CD4-positive, alpha-beta T cell treated with Interleukin-12 subunit alpha and Interleukin-12 subunit beta, for 1 hour (primary cell): ENCODE results near the gene ASTN2.

ENCODE experiments used
- DNase-seq: peaks from one replicate; pipeline ENCODE4 v3.0.0-alpha.2; 2020

ASTN2 gene

DNA sequence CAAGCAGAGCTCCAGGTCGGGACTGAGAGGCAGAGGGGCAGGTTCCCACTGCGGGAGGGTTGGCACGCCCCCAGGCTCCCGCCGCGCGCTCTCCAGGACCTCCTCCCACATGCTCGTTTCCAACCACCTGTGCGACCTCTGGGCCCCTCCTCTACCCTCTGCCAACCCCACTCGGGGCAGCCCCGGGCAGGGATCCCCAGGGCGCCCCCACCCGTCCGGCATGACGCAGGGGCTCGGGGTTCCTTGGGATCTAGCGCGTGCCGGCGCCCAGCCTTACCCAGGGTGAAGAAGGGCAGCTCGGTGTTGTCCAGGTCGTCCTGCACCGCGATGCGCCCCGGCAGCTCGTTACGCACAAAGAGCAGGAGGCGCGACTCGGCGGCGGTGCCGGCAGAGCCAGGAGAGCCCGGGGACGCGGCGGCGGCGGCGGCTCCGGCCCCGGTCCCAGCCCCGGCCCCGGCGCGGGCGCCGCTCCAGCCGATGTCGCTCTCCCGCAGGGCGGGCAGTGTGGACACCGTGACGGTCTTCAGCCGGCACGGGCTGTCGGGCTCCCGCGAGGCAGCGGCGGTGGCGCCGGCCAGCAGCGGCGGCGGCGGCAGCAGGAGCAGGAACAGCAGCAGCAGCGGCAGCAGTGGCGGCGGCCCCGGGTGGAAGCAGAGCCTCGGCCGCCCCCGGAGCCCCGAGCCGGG is 494 bp downstream of the ASTN2 start:
- no peak for DNase-seq

DNA sequence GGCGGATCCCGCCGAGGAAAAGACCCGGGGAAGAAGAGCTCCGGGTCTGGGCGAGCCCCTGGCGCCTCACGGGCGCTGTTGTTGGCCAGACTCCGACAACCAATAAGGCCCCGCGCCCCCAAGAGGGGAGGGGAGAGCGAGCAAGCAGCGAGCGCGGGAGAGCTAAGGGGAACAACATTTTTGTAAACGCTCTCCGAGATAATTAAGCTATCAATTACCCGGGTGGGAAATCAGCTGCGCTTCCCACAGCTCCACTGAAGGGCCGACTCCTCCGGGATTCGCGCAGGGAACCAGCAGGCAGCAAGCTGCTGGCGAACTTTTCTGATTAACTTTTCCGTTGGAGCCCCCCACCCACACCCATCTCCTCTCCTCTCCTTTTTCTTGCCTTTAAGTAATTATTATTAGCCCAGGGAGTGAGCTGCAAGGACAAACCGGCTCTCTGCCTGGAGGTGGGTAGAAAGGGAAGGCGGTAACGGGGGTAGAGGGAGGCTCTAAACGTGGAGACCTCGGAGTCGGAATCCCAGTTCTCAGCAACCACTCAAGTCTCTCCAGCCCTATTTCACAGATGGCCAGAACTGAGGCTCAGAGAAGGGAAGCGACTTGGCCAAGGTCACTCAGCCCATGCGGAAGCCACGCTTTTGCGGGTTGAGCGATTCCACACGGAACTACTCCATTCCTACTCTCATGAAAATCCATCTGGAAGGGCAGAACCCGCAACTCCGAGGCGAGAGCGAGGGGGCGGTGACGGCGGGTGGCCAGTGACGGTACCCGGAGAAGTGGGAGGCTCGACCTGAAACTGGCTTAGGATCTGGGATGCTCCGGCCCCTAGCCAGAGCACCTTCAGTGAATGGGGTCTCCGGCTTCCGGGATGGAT is 1.3 kb downstream of the ASTN2 start:
- DNase-seq: no peak

DNA sequence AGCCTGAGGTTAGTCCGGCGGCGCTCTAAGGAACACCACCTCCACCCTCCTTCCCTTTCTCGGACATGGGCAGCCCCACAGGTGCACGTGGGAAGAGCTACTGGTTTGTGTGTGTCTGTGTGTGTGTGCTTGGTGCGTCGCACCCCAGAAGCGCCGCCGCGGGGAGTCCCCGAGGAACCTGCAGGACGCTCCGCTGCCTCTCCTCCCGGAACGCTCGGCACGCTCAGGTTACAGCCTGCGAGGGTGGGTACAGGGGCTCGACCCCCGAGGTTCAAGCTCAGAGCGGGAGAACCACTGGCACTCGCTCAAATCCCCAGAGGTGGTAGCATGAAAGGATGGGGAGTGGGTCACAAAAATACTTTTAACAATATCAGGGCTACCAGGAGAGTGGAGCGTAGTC is 2.0 kb downstream of the ASTN2 start:
- no peak for DNase-seq

DNA sequence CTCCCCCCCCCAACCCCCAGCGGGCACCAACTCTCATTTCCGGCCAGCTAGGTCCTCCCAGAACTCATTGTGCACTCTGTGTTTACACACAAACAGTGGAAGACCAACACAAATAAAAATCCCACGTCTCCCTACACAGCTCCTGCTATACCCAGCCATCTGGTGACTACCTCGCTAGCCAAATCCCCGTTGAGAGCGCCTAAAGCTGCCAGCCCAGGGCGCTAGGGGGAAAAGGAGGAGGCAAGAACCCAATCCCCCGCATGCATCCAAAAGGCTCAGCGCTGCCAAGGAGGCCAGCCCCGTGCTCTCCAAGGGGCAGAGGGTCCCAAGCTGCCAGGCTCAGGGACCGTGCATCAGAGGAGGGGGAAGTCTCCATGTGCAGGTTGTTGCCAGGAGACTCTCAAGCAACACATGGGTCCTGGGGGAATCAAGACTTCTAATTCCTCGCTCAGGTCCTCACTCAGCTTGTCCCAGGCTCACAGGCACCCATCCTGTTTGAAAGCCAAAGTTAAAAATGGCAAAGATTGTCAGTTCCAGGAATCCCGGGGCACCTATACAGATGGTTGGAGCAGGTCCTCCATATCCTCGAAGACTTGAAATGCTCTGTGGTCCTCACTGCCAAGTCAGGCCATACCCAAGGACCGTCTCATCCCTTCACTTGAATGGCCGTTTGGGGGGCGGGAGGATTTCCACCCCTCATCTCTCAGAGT is 2.7 kb downstream of the ASTN2 start:
- DNase-seq: no peak

DNA sequence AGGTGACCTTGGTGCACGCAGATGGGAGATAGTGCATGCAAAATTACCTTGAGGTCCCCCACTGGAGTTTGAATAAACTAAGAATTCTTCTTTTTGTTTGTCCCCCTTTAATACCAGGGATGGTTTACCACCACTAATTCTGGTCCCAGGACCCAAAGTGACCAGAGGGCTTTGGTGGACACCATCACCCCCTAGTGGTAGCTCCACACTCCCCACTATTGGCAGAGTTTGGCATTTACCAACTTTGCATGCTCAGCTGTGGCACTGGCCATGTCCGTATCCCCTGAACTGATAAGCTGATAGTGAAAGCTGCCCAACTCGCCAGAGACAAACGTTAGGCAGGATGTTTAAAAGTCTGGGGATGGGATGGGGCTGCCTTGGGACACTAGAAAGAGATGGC is 3.3 kb downstream of the ASTN2 start:
- DNase-seq: no peak

DNA sequence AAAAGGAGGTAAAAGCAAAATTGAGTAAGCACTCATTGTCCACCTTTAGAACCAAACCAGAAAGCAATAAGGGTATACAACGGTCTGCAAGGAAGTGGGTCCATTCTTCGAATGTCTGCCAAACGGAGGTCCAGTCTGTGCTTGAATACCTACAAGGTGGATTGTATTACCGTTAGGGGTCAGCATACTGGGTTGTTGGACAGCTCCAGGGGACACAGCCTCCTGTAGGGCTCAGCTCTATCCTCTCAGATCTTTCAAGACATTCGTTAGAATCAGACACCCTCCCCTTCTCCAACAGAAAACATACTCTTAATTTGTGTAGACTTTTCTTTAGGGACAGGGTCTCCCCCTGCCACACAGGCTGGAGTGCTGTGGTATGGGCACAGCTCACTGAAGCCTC is 5.5 kb downstream of the ASTN2 start:
- no peak for DNase-seq

DNA sequence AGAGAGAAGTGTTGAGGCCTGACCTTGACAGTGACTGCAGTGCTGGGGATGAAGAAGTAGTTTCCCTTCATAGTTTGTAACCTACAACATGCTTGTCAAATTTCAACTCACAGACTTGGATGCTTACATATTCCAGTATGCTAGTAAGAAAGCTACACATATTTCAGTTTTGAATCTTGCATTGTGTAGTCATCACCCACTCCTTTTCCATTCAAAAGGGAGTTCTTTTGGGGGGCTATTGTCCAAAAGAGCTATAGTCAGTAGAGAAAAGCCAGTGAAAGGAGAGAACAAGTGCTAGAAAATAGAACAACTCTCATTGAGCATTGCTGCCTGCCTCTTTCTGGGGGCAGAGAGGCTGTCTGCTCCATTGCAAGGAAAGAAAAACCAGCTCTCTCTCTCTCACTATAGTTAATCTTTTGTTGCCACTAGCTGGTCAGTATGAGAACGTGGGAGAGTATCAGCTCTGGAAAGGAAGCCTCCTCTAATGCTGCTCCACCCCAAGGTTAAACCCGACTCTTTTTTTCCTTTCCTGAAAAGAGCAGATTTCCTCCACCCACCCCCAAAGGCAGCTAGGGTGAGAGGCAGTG is 7.3 kb downstream of the ASTN2 start:
- no peak for DNase-seq

DNA sequence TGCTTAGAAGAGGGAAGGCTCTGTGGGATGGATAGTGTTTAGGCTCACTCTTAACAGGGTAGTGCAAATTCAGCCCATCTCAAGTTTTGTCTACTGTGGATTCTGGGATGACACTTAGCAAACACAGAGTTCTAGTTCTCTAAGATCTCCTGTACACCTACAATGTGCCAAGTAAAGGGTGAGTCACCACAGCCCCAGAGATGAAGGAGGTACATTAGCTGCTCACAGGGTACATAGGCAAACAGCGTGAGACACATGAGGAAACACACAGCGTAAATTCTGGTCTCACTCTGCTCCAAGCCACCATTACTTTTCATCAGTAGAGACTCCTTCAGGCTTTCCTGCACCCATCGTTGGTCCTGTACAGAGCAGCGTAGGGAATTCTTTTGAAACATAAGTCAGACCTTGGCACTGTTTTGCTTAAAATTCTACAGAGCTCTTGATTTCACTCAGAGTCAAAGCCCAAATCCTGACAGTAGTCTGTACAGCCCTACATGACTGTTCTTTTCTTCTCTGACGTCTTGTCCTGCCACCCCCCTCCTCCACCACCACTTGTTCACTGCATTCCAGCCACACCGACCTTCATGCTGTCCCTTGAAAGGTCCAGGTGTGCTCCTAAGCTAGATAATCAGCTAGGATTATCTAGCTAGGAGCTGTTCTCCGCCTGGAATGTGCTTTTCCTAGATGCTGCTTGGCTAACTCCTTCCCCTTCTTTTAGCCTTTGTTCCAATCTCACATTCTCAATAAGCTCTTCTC is 8.7 kb downstream of the ASTN2 start:
- DNase-seq: no peak

DNA sequence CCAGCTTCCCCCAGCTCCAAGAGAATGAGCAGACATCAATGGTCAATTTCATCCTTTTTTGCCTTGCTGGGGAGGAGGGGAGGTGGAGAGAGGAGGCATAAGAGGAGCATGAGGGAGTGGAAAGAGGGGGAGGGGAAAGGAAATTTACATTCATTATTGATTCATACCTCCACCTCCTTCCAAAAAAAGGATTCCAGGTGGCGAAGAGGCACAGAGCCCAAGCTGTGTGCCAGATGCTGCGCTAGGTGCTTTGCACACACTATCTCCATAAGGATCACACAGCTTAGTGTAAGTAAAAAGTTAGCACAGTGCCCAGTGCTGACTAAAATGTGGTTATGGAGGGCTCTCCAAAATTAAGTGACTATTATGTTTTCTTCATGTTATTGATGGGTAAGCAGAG is 11.0 kb downstream of the ASTN2 start:
- no peak for DNase-seq

DNA sequence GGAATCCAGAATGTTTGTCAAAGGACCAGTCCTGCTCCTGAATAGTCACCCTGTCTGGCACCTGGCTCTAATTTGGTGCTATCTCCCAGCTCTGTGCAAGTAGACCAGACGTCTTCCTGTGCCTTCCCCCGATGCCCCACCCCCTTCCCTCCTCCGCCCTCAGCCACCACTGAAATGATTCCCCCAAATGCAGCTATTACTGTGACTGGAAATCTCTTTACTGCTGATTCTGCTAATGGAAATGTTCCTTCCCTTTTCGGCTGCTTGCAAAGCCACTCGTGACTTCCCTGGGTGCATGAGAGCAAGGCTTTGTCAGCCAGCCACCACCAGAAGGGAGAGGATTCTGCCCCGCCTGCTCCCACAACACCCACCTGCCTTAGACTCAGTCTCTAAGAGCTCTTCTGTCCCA is 11.4 kb downstream of the ASTN2 start:
- DNase-seq: no peak

DNA sequence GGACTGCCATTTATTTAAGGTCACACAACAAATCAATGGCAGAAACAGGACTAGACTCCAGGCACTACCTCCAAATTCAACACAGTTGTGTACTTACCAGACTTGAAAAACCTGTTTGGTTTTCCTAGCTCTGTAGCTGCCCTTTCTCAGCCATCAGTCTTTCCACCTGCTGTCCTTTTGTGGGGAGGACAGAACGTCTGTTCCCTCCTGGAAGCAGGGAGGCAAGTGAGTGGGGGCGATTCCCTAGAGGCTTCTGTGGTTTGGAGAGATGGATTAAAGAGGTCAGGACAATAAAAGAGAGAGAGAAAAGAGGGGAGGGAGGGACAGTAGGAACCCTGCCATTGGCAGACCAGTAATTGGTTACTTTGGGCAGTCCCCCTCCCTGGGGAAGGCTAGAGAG is 14.7 kb downstream of the ASTN2 start:
- DNase-seq: no peak

DNA sequence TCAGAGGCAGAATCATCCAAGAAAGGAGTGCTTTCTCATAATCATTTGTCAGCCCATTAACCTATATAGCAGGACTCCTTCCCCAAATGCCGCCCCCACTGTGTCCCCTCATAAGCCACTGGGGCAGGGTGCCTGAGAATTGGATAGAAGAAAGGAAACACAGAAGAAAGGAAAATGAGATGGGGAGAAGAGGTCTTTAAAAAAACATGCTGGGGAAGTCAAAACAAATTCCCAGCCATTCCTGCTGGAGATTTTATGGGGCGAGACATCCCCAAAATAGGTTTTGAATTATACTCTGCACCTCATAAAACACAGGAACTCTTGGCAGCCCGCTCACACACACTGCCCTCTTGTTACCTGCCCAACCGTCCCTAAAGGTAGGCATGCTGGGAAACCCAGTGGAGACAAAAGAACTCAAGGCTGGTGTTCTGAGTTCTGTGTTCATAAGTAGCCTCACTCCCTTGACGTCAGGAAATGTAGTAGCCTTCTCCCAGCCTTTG is 19.7 kb downstream of the ASTN2 start:
- no peak for DNase-seq

DNA sequence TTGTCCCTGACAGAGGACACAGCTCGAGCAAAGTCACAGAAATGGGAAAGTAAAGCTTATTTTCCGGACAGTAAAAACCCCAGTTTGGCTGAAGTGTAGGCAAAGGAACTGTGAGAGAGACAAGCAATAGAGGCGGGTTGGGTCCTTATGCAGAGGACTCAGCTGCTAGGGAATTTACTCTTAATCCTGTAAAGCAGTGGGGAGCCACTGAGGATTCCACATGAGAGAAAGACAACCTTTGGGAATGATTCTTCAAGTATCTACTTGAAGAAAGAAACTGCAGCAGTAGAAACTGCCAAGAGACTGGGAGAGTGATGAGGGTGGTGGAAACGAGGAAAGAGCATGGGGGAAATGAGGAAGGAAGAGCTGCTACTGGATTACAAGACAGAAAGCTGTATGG is 20.2 kb downstream of the ASTN2 start:
- no peak for DNase-seq

DNA sequence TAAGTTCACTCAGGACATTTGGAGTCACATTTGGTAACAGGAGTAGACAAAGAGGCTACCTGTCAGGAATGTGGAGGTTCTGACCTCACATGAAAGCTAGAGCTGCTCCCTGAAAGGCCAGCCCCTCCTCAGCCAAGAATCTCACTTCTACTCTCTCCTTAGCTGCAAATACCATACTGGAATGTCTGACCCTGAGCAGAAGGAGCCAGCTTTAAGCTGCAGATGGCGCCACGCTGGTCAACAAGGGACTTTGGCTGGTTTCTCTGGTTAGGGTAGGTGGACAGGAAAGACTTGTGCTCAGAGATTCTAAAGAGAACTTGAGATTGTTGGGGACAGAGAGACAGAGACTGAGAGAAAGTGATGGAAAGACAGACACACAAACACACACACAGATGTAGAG is 21.9 kb downstream of the ASTN2 start:
- no peak for DNase-seq

DNA sequence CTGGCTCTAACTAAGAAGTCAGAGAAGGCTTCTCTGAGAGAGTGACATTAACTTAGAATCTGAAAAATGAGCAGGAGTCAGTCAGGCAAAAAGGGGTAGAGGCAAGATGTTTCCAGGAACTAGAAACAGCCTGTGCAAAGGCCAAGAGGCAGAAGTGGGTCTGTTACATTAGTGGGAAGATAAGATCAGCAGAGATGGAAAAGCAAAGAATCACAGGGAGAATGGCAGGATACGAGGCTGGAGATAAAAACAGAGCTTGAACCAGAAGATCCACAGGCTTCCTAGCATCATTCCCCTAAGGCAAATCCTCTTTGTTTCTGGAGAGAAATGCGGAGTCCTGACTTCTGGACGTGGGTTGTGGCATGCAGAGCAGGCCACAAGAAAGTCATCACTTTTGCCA is 27.4 kb downstream of the ASTN2 start:
- no peak for DNase-seq

DNA sequence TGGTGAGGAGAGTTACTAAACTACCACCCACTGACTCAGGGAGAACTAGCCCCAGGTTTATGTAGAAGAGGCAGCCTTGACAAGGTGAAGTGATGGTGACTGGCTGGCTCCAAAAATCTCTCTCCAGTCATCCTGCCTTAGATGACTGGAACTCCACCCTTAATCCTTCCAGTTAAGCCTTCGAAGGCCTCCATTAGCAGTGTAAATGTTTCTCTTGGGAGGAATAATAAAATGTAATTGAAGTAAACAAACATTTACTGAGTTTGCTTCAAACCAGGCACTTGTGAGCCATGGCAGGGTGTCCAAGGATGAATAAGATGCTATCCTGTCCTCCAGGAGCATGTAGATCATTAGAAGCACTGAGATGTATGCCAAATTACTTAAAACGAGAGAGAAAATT is 35.5 kb downstream of the ASTN2 start:
- no peak for DNase-seq

DNA sequence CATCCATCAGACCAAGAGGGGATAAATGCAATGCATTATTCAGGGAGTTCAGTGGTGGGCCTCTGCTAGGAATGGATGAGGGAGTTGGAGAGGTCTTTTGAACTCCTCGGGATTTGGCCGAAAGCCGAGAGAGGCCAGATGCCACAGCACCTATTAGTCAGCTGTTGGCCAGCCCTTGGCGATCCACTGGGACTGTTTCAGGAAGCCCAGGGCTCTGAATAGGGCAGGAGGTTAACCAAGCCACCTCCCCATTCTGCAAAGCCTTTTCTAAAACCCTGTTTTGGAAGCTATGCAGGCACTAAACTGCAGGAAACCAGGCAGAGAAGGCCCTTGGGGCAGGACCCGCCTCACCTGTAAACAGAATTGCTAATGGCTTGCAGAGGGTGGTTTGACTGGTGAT is 37.8 kb downstream of the ASTN2 start:
- DNase-seq: no peak

DNA sequence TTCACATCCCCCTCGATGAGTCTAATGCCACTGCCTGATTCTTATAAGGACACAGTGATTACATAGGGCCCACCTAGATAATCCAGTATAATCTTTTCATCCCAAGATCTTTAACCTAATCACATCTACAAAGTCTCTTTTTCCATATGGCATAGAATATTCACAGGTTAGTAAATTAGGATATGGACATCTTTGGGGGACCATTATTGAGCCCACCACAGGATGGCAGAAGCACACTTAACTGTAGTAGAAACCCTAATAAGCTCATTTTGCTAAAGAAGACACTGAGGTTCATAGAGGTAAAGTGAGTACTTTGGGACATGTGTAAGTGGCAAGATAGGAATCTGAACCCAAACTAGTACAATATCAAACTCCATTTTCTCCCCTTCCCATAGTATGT is 38.9 kb downstream of the ASTN2 start:
- no peak for DNase-seq

DNA sequence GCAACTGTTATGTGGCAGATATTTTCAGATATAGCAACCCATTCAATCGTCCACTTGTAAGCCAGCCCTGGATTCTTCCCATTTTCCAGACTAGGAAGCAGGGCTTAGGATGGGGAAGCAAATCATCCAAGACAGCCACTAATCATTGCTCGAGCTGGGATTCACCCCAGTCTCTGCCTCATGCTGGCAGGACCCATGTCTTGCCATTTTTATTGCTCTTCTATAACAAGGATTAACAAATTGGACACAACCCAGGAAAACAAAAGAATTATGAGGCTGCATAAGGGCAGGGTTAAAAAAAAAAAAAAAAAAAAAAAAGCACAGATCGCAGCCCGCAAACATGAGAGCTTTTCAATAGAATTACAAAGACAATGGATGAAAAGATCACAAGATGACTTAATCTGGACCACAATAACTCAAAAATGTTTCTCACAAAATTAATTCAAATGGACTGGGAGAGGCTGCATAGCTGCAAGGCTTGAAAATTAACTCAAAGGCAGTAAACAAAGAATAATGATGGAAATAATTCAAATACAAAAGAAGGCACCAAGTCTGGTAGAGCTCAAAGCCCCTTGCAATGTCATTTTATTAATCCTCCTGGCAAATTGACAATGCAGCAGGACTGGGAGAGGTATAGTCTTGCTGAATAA is 40.7 kb downstream of the ASTN2 start:
- DNase-seq: no peak

DNA sequence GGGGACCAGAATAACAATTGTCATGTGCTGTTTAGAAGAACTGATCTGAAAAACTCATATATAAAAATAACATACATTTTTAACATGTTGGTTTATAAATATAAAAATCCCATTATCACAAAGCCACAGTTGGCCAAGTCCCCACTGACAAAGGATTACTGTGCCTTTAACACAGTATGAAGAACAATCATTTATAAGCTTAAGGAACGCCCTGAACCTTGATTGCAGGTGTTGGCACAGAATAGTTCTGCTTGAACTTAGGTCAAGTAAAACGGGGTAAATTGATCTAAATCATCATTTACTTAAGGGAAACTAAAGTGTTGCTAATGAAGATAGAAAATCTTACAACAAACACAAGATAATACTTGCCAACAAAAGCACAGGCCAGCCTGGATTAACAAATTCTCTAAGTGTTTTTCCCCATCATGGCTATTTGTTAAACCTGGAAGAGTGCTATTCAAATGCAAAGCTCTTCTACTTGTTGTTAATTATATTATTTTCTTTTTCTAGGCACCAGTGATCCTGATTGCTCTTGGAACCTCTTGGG is 46.1 kb downstream of the ASTN2 start:
- DNase-seq: no peak

DNA sequence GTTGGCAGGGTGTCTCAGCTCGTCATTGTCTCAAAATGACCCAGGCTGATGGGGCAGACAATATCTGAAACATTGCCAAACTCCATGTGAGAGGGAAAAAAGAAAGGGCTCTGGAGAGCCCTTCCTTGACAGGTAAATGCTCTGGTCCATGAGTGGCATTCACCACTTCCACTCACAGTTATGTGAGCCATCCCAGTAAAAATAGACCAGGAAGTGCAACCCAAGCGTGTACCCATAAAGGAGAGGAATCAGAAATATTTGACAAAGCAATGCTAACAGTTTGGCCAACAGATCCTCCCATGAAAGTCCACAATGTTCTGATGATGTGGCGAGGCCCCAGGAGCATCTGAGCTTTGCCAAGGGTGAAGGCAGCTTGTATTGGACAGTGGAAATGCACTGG is 49.4 kb downstream of the ASTN2 start:
- no peak for DNase-seq

DNA sequence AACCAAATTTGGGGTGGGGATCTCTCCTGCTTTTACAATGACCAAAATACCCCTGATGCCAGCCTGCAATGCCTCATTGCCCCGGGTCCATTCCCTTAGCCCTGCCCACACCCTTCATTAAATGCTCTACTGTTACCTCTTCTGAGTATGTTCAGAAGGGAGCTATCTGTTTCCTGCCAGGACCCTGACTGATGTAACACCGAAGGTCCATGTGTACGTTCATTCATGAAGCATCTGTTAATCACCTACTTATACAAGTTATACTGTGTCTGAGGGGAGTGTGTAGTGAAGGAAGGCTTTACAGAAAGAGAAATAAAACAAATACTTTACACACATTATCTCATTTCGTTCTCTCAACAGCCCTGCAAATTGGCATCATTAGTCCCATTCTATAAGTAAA is 51.9 kb downstream of the ASTN2 start:
- no peak for DNase-seq
